HG02870 (cell line): ENCODE results near the gene DQX1.
A peak's percentile ranks its signal among the peaks of the same experiment; 100 is the strongest.

ENCODE experiments used
- ATAC-seq: cut with Tn5 transposase; IDR thresholded peaks from one replicate; pipeline ENCODE4 v1.9.1; 2021; ENCODE audit warnings: mild to moderate bottlenecking, moderate library complexity; ENCODE audit not compliant: unreplicated experiment

The DQX1 gene

DNA sequence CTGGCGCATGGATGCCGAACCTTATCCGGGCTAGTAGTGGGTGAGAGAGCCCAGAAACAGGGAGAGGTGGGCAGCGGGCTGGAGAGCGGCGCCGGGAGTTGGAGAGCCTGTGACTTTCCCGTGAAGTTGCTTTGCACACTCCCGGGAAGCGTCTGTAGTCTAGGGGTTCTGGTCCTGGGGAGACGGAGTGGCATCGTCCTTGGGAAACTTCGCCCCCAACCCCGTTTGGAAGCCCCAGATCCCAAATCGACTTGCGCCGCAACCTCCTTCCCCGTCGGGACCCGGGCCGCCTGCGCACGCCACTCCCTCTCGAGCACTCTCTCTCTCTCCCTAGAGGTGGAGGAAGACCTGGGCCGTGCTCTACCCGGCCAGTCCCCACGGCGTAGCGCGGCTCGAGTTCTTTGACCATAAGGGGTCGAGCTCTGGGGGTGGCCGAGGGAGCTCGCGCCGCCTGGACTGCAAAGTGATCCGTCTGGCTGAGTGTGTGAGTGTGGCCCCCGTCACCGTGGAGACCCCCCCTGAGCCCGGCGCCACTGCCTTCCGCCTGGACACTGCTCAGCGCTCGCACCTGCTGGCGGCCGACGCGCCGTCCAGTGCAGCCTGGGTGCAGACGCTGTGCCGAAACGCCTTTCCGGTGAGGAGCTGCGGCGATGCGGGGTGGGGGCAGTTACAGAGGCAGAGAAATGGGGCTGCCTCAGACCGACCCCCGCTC, 28.9 kb upstream of the DQX1 start:
- ATAC-seq: no peak

DNA sequence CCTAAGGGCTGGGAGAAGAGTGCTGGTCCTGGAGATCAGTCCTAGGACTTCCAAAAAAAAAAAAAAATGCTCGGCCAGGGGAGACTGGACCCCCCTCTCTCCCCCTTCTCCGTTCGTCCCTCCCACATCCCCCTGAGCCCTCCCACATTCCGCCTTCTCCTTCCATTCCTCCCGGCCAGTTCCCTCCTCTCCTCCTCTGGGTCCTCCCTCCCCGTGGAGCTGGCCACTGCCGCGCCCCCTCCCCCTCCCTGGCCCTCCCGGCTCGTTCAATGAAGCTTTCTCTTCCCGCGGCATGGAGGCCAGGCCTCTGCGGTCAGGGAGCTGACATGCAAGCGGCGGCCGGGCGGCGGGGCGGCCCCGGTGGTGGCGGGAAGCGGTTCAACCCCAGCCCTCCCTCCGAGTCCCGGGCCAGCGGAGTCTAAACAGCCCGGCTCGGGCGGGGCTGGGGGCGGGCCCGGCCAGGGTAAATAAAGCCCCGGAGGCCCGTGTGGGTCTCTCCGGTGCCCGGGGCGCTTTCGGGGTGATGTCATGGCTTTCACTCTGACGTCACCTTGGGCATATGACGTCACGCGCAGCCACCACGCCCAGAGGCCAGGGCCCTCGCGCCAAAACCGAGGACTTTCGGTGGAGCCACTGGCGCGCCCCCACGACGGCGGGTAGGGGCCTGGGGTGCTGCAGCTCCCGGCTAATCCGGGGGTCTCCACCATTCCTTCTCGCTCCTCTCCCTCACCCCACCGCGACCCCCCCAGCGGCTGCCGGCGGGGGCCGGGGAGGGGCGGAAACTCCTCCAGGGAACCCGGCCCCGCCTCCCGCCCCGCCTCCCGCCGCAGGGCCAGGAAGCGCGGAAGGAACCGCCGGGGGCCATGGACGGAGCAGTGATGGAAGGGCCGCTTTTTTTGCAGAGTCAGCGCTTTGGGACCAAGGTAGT, 28.1 kb upstream of the DQX1 start, which contains the start of the genes DOK1 and LOXL3:
DOK1 (plus strand) TSS at position 829 of the 928 bp plus-strand sequence; CDS start at position 864, 35 bp downstream.
LOXL3 (minus strand) TSS at position 51 of the 928 bp plus-strand sequence. CDS start 1,308 bp downstream, outside the sequence.
- ATAC-seq: peak; percentile 39

DNA sequence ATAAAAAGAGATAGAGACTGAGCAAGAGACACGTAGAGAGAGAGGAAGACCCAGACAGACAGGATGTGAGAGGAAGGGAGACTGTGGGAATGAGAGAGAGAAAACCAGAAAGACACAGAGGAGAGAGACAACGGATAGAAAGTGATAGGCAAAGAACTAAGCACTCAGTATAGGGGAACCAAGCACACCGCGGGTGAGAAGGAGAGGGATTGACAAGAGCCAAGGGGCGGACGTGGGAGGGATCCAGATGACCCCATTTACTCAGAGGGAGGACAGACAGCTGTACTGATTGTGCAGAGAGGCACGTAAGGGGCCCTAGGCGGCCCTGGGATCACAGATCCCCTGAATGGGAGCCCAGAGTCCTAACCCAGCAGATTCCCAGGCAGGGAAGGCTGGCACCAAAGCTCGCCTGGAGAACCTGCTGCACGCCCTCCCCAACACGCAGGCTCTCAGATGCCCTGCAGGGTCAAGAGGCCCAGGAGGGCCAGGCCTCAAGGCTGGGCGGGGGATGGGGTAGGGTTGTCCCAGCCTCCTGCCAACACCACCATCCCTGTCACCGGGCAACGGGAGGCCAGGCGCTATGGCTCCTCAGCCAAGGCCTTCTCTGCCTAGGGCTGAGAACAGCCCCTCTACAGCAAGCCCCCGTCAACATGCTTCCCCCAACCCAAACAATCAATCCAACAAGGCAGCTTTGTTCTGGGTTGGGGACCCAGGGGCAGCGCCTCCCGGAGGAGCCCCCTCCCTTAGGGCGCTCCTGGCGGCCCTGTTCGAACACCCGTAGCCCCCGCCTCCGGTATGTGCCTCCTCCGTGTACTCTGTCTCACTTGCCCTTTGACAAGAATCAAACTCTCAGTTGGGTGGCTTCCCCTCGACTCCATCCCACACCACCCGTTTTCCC, 27.1 kb upstream of the DQX1 start:
- peak; percentile 13 for ATAC-seq

DNA sequence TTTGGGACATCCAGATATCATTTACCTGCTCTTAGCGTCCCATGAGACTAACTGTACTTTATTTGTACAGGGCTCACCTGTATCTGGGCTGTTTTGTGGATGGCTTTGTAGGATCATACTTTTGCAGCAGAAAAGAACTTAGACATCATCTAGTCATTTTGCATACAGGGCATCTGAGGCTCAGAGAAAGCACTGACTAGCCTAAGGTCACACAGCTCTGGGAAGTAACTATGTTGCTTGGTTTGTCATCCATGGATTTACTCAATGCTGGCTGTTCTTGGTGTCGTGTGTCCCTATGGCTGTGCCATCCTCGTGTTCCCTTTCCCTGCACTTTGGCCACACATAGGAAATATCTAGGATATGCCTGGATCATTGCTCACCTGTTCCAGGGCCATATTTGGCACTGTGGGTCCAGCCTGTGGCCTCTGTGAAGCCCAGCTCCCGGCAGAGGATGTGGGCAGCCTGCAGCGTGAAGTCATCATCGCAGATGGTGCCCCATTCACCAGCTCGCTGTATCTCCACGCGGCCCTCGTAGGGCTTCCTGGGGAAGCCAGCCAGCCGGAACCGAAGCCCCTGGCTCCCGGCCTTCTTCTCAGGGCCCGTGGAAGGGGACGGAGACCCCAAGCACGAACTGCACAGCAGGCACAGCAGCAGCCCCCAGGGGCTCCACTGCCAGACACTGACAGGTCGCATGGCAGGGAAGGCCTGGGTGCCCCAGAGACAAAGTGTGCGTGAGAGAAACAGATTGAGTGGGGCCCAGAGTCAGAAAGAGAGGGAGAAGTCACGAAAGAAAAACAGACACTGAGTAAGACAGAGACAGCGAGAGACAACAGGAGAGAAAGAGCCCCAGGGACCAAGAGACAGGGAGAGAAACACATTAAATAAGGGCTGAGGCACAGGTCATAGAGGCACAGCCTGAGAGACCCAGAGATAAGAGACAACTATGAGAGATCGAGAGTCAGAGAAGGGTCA, 26.2 kb upstream of the DQX1 start:
- peak; percentile 26 for ATAC-seq

DNA sequence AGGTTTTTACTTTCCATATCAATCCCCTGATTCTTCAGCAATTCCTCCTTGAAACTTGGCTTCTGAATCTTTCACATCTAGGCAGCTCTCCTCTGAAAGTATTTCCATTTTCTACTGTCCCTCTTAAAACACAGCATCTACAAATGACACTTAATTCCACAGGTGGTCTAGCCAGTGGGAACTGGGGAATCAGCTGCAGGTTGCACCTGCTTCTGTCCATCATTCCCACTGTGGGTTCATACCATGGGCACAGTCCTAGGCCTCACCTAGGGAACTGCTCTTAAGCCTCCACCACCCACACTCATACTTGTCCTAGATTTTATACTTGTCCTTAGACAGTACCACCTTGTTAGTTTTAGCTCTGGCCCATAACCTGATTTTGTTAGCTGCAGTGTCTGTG, 25.5 kb upstream of the DQX1 start:
- ATAC-seq: no peak

DNA sequence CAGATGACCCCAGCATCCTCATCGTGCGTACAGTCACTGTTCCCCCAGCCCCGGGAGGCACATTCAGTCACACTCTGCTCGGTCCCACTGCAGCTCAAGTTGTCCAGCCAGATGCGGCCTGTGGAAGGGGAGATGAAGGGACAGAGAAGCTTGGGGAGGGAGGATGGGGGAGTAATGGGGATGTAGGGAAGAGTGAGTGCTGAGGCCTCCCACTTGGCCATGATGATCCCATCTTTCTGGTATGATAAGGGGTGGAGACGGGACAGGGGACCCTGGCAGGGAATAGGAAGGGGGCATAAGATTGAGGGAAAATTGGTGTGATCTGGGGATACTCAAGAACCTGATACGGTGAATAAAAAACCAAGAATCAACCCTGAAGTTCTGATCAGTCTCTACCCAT, 24.2 kb upstream of the DQX1 start:
- ATAC-seq: no peak

DNA sequence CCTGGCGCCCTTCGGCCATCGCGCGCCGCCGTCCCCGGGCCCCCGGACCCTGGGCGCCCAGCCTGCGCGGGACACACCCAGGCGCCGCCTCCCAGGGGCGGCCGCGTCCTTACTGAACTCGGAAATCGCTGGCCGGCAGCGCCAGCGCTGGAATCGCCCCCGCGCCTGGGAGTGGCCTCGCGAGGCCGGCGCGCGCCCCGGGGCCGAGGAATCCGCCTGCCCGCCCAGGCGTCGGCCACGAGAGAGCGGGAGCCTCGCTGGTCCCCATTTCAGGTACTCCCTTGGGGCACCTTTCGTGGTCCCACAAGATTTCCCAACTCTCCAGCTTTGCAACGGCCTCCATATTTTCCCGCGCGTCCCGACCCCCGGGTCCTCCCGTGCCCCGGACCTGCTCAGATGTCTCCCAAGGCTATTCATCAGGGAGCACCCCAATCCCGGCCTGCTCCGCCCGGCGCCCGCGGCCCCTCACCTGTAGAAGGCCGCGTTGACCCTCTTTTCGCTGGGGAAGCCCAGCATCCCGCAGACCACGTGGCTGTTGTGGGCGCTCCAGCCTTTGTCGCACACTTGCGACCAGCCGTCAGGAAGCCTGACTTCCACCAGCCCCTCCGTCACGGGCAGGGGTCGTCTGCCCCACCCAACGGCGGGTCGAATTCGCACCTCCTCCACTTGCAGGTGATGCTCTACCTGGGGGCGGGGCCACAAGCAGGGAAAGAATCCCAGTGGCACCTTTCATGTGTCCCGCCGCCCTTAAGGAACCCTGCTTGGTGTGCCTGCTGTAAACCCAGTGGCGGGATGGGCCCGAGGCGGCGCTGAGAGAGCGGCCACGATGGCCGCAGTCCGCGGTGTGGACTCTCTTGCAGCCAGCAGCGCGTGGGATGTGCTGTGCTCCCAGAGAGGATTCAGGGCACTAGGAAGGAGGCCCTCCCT, 23.1 kb upstream of the DQX1 start:
- ATAC-seq: no peak

DNA sequence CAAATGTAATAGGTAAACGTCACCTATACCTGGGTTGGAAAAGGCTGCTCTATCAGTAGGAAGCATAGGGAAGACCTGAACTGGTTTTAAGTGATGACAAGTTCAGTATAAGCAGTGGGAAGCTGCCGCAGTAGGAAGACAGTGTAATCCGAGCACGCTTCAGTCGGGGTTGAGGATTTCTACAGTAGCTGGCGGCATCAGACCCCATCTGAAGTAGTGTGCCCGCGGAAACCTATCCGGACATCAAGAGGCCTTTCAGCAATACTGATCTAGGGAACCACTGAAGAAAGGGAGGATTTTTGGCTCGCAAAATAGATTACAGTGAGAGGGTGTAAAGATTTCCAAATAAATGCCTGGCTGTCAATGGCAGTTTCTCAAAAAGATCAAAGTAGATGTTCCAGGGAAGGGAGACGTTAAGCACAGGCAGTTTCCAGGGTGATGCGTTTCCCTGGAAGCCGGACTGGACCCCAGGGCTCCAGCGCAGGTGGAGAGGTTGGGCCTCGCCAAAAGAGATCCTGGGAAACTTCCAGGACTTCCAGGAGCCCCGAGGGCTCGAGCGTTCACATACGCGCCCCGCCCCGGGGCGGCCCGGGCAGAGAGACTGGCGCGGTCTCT, 22.4 kb upstream of the DQX1 start:
- ATAC-seq: no peak

DNA sequence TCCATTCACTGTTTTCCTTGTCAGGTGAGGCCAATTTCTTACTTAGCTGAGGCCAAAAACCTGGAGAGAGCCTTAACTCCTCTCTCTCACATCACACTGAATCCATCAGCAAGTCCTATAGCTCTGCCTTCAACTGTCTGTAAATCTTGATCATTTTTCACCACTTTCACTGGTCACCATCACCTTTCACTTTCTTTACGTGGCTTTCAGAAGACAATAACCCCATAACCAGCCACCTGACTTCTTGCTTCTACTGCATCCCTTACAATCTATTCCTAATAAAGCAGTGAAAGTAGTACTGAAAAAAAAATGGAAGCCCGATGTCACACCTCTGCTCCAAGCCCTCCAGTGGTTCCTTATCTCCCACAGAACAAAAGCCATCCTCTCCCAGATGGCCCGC, 20.0 kb upstream of the DQX1 start:
- no peak for ATAC-seq

DNA sequence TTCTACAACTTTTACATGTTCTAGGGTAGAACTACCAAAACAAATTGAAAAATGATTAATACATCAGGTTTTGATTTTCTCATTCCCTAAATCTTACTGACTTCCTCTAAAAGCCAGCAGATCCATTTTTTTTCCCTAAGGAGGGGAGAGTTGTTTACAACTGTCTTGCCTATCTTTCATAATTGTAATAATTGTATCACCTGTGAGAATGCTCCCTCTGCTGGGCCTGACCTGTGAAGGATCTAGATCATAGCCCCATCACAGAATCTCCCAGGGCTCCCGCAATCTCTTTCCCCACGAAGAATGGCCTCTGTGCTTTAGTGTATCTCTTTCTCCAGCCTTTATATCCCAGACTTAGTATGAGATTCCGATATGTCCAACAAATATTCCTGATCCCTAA, 18.6 kb upstream of the DQX1 start:
- no peak for ATAC-seq

DNA sequence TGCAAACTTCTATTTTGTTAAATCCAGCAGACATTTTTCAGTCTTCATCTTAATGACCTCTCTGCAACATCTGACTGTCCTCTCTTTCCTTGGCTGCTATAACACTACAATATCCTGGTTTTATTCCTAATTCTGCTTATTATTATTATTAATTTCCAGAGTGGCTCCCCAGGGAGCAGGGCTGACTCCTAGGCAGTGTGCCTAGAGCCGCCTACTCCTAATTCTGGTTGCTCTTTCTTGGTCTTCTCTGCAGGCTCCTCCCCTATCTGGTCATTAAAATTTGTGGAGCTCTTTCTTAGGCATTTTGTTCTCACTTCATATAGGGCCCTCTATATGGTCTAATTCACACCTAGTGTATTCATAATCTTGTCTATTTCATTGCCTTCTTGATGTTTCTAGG, 16.9 kb upstream of the DQX1 start:
- ATAC-seq: no peak

DNA sequence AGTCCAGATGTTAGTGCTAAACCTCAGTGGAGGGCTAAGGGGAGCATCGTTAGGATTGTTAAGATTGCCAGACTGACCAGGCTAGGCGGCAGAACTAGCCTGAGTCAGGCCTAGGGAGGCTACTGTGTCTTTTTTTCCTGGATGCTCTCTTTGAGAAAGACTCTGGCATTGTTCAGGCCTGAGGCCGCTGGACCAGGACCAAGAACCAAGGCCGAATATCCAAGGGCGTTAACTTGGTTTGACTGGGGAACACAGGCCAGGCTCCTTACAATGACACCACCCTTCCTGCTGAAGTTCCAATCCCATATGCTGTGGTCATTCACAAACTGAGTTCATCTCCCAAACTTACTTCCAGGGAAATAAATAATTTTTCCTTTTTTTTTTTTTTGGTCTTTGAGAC, 14.3 kb upstream of the DQX1 start:
- no peak for ATAC-seq

DNA sequence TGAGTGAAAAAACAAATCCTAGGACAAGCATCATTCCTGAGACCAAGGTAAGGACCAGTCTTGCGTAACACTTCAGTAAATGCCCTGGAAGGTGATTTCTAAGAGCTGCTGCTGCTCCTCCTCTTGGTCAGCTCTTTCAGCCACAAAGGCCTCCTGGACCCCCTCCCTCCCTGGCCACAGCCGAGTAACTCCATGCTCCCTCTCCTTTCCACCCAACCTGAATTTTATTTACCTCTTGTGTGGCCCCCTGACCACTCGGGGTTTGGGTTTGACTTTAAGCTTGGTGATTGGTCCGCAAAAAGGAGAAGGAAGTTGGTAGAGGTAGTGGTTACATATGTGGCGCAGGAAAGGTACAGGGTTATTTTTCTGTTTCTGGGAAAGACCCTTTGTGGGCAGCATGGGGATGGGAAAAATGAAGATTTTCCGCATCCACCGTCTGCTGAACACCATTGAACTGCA, 12.9 kb upstream of the DQX1 start:
- ATAC-seq: peak; percentile 53

DNA sequence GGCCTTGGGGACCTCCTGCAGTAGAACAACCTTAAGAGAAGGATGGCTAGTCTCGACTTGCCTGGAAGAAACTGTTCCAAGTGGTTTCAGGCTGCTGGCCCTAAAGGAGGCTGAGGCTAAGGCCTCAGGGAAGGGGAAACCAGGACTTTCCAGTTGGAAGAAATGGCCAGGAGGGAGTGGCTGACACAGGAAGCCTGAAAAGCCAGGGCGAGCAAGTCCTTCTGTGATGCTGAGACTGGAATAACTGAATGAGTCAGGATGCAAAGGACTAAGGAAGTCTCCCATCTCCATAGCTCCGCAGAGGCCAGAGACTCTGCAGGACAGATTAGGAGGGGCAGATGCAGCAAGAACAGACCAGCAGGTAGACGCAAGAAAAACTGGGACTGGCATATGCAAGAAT, 11.1 kb upstream of the DQX1 start:
- no peak for ATAC-seq

DNA sequence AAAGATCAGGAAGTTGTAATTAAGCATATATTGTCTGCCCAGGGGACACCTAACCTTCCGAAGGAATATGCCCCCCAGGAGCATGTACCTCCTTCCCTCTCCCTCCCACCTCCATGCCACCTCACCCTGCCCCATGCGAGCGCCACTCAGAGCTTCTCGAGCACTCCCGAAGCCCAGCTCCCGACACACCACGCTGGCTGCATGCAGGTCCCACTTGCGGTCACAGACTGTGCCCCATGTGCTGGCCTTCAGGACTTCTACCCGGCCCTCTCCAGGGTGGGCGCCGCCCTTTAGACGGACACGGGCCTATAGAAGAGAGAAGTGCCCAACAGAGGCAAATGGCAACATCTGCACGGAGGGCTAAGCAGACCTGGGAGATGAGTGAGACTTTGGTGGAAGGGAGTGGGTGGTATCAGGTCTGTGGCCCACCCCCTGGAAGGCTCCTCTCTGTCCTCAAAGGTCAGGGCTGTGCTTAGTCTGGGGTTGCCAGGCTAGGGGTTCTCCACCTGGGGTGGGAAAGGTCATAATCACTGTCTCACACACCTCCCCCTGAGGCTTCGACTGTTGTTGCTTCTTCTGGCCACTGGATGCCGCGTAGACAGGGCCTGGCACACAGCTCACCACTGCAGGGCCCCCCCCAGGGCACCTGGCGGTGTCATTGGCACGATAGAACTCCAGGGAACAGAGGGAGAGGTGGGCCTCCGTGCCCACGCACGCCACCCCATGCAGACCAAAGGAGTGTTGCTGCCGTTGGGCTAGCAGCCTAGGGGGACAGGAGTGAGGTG, 10.3 kb upstream of the DQX1 start:
- ATAC-seq: no peak

DNA sequence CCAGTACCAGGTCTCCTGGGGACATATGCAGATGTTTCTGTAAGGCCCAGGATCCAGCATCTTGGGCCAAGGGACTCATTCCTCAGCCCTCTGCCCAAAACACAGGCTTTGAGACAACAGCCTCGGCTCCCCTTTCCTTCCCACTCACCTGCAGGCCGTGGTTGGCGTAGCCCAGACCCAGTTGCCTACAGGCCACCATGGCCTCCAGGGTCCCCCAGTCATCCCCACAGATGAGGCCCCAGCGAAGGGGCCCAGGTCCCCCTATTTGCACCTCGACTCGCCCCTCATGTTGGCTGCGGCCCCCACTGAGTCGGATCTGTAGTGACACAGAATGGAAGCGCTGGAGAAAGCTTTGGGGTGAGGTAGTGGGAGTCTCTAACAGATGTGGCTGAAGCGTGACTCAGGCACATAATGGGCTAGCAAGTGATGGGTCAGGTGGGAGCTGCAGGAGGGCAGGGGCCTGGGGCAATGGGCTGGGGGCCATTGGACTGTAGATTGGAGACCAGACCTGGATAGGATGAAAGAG, 9.5 kb upstream of the DQX1 start:
- no peak for ATAC-seq

DNA sequence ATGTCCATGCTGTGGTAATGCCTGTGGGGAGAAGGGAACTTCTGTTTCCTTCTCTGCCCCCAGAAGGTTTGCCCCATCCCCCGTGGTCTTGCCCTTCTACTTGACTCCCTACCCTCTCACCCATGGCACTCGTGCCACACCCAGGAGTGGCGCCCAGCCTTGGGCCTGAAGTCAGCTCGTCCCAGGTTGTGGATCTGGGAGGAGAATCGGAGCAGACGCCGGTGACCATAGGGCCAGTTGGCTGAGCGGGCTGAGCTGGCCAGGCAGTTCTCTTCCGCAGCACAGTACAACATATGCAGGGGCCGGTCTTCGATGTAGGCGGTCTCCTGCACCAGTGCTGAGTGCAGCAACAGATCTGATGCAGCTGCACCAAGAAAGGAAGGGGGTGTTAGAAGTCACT, 8.4 kb upstream of the DQX1 start:
- no peak for ATAC-seq
